NOMO-1 (cell line): ENCODE measurements around the gene LHFPL6.
"Not testable (repeated sequence)": the region's sequence is repeated elsewhere in the genome, so short reads cannot be mapped to it uniquely, and the experiment has no call there.

ENCODE experiments used
- DNase-seq, 2 experiments: peaks; one replicate each; lab custom pipeline; 2025; ENCODE audit not compliant: unreplicated experiment in 2 of 2; lab: John Stamatoyannopoulos, UW

Gene LHFPL6

DNA sequence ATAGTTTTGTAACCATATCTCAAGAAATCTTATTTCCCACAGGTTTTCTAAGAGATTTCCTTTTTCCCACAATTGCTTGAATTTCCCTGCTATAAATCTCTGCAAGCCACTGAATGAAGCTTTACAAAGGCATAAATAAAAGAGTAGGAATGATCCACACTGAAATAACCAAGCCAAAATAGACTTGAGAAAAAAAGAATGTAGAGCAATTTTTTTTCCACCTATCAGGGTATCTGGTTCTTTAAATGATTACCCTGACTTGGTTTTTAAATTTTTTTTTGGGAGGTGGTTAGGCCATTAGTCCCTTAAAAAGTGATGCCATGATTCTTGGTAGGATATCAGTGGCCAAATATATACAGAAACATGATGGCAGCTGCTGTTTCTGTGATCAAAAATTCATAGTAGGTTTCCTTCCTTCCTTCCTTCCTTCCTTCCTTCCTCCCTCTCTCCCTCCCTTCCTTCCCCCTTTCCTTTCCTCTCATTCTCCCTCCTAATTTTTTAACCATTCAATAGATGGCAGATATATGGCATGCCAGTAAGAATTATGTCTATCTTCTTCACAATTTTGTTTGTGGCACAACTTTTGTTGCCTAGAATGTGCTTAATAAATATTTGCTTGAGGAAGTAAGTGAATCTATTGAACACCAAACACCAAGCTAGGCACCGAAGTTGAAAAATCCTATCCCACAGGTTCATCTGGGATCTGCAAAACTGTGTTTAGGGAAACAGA, 233.7 kb downstream of the LHFPL6 start:
- DNase-seq: no peak

DNA sequence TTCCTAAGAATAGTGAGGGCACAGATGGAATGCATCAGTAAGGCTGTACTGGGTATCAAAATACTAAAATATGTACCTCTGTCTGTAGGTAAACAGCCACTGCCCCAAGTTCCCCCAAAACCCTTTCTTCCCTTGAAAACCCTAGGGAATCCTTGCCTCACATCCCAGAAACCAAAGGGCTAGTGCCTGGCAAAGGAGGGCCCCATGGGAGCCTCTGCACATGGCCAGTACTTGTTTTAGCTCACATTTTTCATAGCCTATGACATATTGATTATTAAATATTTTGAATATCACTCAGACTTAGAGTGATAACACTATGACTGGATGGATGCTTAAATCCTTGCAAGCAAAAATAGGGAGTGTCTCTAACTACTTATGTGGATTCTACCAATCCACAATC, 237.1 kb downstream of the LHFPL6 start:
- no peak for DNase-seq

DNA sequence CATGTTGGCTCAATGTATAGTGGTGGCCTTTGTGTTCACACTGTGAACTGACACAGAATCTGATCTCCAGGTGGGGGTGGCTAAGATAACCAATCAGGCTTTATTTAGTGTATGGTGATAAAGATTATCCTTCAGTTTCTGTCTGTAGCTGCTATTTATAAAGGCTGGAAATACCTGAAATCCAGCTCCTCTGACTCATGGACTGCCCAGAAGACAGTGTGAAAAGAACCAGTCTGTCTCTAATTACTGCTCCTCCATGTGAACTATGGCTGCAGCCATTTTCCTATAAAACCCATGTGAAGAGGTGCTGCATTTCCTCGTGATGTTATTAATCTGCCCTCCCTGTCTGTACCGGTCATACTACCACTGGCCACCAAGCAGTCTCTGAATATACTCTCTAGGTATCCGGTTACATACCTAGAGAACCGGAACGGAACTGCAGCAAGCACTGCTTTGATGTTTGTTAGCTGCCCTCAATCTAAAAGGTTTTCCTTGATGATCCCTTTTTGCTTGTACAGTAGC, 238.0 kb downstream of the LHFPL6 start:
- no peak for DNase-seq

DNA sequence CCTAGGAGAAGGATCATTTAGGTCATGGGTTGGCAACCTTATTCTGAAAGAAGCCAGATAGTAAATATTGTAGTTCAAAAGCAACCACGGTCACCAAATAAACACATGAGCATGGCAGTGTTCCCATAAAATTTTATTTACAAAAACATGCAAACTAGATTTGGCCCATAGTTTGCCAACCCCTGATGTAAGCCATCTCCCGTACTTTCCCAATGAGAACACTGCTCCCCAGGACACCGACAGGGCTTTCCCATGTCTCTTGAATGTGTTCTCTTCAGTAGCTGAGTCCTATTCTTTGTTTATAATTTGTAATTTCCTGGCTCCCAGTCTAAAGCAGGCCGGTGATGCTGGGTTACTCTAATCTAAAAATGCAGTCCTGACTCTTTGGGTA, 239.6 kb downstream of the LHFPL6 start:
- no peak for DNase-seq

DNA sequence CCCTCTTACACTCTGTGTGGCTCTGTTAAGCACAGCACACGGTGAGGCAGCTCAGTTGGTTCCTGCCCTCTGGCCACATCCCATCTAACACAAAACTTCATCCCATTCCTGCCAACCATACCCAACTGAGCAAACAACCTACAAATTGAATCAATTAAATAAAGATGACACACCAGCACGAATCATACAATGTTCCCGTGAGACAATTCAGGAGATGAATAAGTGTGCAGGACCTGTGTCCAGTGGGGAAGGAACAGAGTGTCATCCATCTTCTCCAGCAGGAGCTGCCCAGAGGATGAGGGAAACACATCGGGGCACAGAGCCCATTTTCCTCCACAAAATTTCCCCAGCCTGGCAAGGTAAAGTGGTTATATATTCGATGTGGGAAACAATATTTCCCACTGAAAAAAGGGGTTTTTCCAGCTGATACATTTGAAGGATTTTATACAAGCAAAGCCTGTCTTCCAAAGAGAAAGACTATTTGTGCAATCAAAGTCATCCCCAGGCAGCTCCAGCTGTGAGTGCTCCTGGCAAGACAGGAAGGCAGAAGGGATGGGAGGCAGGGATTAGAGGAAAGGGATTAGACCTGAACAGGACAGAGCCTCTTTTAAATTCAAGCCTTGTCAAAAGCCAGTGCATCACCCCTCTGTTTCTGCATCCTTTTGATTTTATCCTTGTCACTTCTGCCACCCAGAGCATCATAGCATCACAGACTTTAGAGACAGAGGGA, 240.2 kb downstream of the LHFPL6 start:
- no peak for DNase-seq

DNA sequence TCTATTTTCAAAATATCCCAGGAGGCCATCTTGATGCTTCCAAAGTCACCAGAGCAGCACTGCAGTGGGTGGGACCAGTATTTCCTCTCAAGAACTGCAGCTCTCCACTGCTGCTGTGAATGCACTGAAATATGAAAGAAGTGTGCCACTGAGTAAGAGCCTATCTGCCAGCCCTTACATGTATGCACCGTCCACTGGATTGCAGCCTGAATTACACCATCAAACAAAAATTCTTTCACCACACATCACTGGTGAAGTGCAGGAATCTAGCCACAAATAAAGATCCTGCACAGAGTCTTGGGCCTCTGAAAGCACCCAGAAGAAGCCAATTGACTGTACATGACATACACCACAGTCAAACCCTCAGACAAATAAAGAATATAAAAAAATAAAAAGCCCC, 249.0 kb downstream of the LHFPL6 start:
- no peak for DNase-seq

DNA sequence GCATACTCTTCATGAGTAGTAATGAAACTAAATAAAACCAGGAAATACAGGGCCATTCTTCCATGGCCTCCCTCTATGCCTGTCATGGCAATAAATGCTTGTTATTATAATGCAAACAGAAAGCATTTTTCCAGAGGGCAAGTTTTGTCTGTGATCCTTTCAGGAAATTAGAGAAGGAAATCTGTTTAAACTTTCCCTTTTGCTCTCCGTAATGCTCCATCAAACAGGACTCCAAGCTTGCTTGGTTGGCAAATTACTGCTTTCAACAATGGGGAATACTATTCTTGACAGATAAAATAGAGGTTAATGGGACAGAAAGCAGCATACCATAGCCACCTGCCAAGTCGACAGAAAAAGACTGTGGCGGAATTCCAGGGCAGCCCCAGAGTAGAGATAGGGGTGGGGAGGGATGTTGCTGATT, 252.5 kb downstream of the LHFPL6 start:
- DNase-seq: no peak

DNA sequence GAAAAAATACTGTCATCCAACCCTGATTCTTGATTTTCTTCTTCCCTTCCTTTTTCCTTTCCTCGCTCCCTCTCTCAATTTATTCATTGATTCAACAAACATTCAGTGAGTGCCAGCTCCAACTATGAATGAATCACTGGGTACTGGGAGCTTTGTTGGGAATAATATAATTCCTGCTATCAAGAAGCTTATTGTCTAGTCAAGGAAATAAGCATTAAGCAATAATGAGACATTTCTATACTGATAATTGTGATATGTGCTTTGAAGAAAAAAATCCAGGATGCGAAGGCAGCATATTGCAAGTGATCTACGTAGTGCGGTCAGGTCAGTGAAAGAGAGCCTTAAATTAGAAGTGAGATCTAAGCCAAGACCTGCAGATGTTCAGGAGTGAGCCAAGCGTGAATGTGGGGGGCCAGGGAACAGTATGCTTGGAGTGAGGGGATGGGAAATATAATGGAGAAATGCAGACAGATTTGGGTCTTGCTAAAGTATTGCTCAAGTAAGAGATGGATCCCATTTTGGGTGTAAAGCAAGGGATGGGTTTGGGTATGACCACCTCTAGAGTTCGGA, 253.5 kb downstream of the LHFPL6 start:
- no peak for DNase-seq

DNA sequence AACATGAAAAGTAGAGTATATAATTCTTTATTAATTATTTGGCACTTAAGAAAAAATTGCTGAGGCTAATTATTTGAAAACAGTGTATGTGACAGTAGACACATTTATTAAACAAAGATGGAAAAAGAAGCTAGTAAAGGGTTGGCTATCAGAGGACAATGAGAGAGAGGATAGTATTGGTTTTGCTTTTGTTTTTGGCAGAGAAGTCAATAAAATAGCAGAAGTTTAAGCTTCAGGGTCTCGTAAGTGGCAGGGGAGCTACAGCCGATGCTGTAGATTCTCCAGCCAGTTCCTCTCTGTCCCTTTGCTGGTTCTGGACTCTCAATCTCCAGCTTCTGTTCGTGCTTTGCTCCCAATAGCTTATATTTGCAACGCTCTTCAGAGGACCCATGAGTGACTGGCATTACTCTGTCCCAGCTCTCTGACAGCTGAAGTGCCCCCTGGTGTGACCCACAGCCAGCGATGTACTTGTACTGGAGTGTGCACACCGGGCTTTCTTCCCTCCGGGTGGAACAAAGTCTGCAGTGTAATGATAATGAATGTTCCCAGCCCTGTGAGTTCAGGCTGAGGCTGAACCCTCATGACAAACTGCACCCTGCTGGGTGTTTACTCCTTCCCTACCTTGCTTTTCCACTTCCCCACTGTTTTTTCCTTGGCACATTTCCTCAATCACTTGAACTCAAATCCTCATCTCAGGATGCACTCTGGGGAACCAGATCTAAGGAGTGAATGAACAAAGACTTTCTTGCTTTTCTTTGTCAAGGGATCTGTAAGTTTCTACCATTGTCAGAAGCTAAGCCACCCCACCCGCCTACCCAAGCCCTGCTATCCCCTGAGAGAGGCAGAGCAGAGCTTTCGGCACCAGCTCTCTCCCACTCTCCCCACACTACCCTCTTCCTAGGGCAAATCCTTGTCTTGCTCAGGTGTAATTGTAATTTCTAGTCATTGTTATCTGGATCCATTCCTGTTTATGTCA, 254.8 kb downstream of the LHFPL6 start:
- no peak for DNase-seq

DNA sequence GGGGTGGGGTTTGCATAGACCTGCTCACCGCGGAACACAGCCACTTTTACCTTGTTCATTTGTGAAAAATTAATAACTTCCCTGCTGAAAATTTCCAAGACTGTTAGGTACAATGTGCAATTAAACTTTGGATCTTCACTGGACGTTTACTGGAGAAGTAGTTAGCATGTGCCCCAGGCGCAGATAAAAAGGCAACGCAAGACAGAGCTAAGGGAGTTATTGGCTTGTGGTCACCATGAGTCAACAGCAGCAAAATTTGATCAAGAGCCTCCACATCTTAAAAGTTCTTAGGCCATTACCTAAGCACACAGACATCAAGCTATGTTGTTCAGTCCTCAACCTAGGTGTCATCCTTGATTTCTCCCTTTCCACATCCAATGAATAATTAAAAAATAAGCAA, 257.0 kb downstream of the LHFPL6 start:
- DNase-seq: no peak

DNA sequence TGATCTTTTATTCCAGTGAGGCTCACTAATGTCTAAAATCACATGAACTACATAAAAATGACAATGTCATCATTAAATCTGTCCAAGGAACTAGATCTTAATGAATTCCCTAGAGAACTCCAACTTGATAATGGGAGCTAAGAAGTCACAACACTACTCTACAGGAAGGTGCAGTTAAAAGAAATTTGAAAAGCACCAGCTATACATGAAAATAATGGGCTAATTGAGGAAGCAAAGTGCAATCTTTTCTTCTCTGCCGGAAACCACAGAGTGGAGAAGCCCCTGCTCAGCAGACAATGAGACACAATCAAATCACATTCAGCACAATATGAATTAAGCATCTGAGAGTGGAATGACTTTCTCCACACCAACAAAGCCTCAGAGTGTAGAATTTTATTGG, 261.7 kb downstream of the LHFPL6 start:
- DNase-seq: no peak

DNA sequence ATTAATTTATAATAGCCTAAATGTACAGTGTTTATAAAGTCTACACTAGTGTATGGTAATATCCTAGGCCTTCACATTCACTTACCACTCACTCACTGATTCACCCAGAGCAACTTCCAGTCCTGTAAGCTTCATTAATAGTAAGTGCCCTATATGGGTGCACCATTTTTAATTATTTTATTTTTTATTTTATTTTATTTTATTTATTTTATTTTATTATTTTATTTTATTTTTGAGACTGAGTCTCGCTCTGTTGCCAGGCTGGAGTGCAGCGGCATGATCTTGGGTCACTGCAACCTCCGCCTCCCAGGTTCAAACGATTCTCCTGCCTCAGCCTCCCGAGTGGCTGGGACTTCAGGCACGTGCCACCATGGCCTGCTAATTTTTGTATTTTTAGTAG, 264.9 kb downstream of the LHFPL6 start:
- DNase-seq: not testable (repeated sequence)

DNA sequence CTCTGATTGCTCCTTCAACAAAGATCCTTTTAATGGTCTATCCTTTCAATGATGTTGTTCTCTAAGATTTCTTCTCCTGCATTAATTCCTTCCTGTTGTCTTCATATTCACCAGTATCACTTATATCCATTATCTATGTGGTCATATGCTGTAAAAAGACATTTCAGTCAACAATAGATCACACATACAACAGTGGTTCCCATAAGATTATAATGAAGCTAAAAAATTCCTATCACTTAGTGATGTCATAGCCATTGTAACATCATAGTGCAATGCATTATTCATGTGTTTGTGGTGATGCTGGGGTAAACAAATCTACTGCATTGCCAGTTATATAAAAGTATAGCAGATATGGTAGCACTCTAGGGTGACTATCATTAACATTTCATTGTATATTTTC, 266.1 kb downstream of the LHFPL6 start:
- DNase-seq: no peak

DNA sequence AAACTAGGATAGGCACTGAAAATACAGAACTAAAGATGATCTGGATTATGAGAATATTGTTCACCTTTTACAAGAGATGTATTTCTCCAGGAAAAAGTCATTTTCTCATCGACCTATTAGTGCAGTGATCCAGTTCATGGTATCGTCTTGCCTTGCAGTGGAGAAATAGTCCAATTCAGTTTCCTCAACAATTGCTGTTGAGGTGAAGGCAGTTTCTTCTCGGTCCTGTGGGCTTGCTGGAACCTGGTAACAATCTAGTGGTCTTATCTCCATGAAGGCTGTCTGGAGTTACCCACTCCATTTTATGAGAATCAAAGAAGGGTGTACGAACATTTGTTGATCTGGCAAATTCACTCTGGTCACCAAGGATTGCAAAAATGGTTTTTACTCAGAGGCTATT, 266.8 kb downstream of the LHFPL6 start:
- no peak for DNase-seq

DNA sequence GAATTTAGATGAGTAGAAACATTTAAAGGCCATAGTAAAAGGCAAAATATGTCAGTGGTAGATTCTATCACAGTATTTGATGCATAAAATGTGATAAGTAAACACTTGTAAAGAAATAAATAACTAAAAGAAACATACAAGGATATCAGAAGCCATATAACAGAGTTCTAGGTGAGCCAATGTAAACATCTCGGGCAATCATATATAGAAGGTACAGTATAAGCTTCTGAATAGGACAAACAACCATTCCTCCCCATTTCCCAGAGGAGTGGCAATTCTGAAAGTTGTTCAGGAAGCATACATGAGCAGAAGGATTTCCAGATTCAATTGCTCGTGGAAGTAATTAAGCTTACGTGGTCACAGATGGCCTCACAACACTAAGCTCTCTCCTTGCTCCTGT, 267.3 kb downstream of the LHFPL6 start:
- DNase-seq: no peak

DNA sequence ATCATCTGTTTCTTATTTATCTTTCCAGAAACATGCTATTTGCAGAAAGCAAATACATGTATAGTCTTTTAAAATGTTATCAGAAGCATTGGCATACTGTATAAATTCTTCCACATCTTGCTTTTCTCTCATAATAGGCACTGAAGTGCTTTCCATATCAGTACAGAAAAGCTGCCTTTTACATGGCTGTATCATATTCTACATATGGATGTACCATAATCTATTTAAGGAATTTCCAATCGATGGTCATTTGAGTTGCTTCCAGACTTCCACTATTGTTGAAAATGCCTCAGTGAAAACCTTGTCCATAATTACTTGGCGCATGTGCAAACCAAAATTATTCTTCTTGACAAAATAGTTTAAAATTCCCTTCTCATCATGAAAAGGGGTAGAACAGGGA, 272.5 kb downstream of the LHFPL6 start:
- no peak for DNase-seq

DNA sequence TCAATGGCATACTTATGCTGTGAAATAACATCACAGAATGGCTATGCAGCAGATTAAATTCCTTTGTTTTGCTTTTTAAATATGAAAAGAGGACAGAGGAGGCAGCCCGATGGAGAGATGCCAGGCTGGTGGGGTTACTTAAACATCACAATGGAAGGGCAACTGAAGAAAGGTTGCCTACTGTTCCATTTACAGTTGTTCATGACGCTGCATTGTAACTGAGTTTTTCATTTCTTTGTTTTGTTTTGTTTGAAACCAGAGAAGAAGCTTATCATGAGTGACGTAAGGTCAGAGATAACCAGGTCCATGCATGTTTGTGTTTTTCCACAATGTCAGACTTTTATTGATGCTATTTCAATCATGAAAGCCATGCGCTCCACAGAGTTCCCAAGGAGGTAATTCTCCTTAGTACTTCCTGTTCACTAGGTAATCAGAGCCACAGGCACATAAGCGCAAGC, 273.8 kb downstream of the LHFPL6 start:
- no peak for DNase-seq

DNA sequence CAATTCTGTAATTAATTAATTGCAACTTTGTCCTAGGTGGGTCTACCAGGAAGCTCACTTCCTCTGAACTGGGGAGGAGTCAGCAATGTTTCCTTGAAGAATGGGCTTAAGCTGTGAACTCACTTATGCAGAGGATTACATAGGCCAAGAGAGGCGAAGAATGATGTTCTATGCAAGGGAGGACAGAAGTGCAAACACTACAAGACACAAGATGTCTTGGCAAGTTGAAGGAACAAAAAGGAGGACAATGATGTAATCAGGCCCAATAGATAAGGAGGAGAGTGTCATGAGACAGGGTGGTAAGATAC, 275.9 kb downstream of the LHFPL6 start:
- DNase-seq: no peak

DNA sequence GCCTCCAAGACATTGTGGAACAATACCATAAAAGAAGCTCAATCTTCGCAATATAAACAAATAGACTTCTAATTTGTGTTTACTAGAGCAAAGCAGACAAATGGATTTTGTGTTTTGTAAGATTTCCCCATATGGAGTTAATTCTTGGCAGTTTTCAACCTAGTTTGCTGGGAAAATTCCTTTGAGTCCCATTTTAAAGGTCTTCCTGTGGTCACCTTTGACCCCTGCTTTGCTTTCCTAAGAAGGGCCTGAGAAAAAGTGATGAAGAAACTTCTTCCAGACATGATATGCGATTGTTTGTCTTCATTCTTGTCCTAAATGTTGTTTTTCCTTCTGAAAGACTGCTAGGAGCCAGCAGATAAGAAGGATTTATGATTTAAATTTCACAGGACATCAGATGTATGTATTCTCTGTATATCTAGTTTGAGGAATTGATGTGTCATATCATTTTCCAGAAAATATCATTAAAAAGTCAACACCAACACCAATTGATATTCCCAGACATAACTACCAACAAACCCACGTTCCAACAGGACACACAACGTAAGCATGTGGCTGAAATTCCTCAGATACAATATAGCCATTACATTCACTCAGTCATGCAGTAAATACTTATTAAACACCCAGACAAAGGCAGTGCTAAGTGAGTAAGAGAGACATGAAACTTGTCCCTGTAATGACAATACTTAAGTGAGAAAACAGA, 276.4 kb downstream of the LHFPL6 start:
- no peak for DNase-seq

DNA sequence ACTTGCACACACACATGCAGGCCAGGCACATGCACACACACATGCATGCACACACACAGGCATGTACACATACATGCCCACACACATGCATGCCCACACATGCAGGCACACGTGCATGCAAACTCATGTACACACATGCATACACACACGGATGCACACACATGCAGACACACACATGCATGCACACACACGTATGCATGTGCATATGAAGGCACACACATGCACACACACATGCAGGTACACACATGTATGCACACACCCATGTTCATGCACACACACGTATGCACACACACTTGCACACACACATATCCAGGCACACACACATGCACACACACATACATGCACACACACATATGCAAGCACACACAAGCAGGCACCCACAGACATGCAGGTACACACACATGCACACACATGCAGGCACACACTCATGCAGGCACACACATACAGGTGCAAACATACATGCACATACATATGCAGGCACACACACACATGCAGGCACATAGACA, 278.1 kb downstream of the LHFPL6 start:
- DNase-seq: no peak
